Heart left ventricle (tissue), 13 donors: ENCODE results near the gene LIN37.

Source experiments
- POLR2A ChIP-seq, 2 donors: fragments of 450-650 bp; IDR thresholded peaks; one replicate each; pipeline ENCODE4 v1.6.1; 2017; ENCODE audit warnings: antibody characterized with exemption in 2 of 2, mild to moderate bottlenecking in 2 of 2, moderate library complexity in 2 of 2
- TF ChIP-seq, protein P1 (sequence below), 12 donors: fragments of 200-600 bp; sonication (generic) in 4 of 12; IDR thresholded peaks; one replicate each; pipeline versions ENCODE4 v1.5.0 to v1.8.0; 2018 to 2022; ENCODE audit warnings: antibody characterized with exemption in 12 of 12, mild to moderate bottlenecking in 5 of 12
- donor health status: ischemic (EF 13 %, LVEDD 7.1; RV severe dilation, severe dysfunction).
- donor health status: DM: no; HTN: yes; CAD: no.
- donor health status: DM: no; HTN: no; CAD: no.
- donor health status: ischemic (EF 25% LVEDD 6.9; RV normal size, moderate dysfunction).
- donor health status: ischemic (EF 25% LVEDD 5.7; RV mildly dilated, moderate dysfunction).
- donor health status: ischemic (EF 35%, LVEDD 5.7; RV mildly dilated, moderate dysfunction).
- donor health status: nonischemic (EF 11% LVEDD 7.7; RV severe dilation, severe dysfunction).
- donor health status: DM: yes; HTN: yes; CAD: no.
- donor health status: PGD.
- donor health status: ischemic (EF 29% LVEDD 5.4; RV normal size, mild dysfunction).
- donor health status: nonischemic (EF 23%, LVEDD 6.1; RV moderate dilation, normal function).

DNA sequence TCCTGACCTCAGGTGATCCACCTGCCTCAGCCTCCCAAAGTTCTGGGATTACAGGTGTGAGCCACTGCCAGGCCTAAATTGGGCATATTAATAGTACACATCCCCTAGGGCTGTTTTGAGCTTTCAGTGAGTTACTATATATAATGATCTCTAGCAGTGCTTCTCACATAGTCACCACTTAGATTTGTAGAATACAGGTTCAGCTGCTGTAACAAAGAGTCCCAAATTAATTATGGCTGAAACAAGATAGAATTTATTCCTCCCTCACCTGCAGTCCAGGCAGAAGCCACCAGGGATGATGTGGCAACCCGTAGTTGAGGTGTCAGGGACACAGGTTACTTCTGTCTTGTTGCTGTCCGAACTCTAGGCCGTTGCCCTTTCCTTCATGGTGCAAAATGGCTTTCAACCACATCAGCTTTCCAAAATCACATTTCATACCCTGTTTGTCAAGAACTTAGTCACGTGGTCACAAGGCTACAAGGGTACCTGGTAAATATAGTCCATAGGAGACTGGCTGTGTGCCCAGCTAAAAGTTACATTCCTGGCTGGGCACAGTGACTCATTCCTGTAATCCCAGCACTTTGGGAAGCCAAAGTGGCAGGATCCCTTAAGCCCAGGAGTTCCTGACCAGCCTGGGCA lies 12.5 kb downstream of the LIN37 start:
- TF ChIP-seq, protein P1, sequence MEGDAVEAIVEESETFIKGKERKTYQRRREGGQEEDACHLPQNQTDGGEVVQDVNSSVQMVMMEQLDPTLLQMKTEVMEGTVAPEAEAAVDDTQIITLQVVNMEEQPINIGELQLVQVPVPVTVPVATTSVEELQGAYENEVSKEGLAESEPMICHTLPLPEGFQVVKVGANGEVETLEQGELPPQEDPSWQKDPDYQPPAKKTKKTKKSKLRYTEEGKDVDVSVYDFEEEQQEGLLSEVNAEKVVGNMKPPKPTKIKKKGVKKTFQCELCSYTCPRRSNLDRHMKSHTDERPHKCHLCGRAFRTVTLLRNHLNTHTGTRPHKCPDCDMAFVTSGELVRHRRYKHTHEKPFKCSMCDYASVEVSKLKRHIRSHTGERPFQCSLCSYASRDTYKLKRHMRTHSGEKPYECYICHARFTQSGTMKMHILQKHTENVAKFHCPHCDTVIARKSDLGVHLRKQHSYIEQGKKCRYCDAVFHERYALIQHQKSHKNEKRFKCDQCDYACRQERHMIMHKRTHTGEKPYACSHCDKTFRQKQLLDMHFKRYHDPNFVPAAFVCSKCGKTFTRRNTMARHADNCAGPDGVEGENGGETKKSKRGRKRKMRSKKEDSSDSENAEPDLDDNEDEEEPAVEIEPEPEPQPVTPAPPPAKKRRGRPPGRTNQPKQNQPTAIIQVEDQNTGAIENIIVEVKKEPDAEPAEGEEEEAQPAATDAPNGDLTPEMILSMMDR (IDR thresholded peaks at IDR 0.05) = no peak
- TF ChIP-seq POLR2A (IDR thresholded peaks at IDR 0.05) = no peak
